Peyer's patch (tissue), 4 donors: ENCODE results near the gene POLD2.

ENCODE experiments used
- CTCF ChIP-seq, 6 experiments: fragments of 450-650 bp in 4 of 6; fragments of 200-600 bp in 2 of 6; sonication (generic) in 1 of 6; IDR thresholded peaks; one replicate each; pipeline ENCODE4 v1.5.1; 2017 to 2019; ENCODE audit warnings: antibody characterized with exemption in 6 of 6, mild to moderate bottlenecking in 3 of 6, moderate library complexity in 1 of 6
- POLR2A ChIP-seq, 2 donors: fragments of 450-650 bp; IDR thresholded peaks; one replicate each; pipeline ENCODE4 v1.5.1; 2017; ENCODE audit warnings: antibody characterized with exemption in 2 of 2, mild to moderate bottlenecking in 2 of 2, moderate library complexity in 2 of 2

GRCh38 chr7:44083796-44084195, 39.6 kb downstream of the POLD2 start:
- no peak for TF ChIP-seq CTCF (IDR thresholded peaks at IDR 0.05)
- TF ChIP-seq POLR2A (IDR thresholded peaks at IDR 0.05) = no peak
